GM12878 (cell line): ENCODE data around the gene CXCR6. TPM values are rescaled to one million over a fixed set of nuclear protein-coding genes. Genes with fewer than 3 reads are reported as not detected.

Experiments
- BACH1 ChIP-seq: fragments of 450-650 bp; IDR thresholded peaks from 2 replicates; pipeline ENCODE4 v1.6.1; 2017; ENCODE audit warnings: mild to moderate bottlenecking, borderline replicate concordance
- CBFB ChIP-seq: IDR thresholded peaks from 2 replicates; pipeline ENCODE4 v1.6.1; 2016; ENCODE audit warnings: antibody characterized with exemption, low read depth
- CBX3 ChIP-seq: fragments of 200-600 bp; sonication (generic); IDR thresholded peaks from 2 replicates; pipeline ENCODE4 v1.6.1; 2016; ENCODE audit warnings: low read depth, borderline replicate concordance
- CEBPB ChIP-seq, 2 experiments: fragments of 150-350 bp in 1 of 2; IDR thresholded peaks; 2 replicates each; pipeline ENCODE4 v1.6.1; 2012 to 2014; ENCODE audit warnings: low read depth in 2 of 2, low read length in 2 of 2, borderline replicate concordance in 1 of 2, inconsistent platforms in 1 of 2
- CREB1 ChIP-seq: IDR thresholded peaks from 2 replicates; pipeline ENCODE4 v1.6.1; 2012; ENCODE audit warnings: low read depth, mild to moderate bottlenecking, inconsistent platforms
- CREM ChIP-seq: IDR thresholded peaks from 2 replicates; pipeline ENCODE4 v1.6.1; 2014; ENCODE audit warnings: antibody characterized with exemption, low read depth
- ESRRA ChIP-seq: IDR thresholded peaks from 2 replicates; pipeline ENCODE4 v1.6.1; 2012; ENCODE audit warnings: mild to moderate bottlenecking, low read length, improper control_type of control experiment
- RCOR1 ChIP-seq: conservative IDR thresholded peaks from 2 replicates; pipeline ENCODE4 v1.6.1; 2012; ENCODE audit warnings: low read depth, low read length, improper control_type of control experiment
- SREBF2 ChIP-seq: IDR thresholded peaks from 2 replicates; pipeline ENCODE4 v1.6.1; 2012; ENCODE audit warnings: mild to moderate bottlenecking, low read length
- ZNF217 ChIP-seq: fragments of 450-650 bp; IDR thresholded peaks from 2 replicates; pipeline ENCODE4 v1.6.1; 2017; ENCODE audit warnings: antibody characterized with exemption, mild to moderate bottlenecking
- polyA plus RNA-seq, 11 experiments: library from polyadenylated mRNA; depleted of rRNA in 4 of 11; unstranded in 6 of 11; stranded (reverse) in 5 of 11; fragments of >200 nt; fragmentation: Nextera tagmentation in 4 of 11; fragmentation: Illumina TruSeq in 1 of 11; extraction: Ambion mirVana in 4 of 11; extraction: Trizol in 1 of 11; gene quantifications; 1 replicate in 1 of 11; 2 replicates in 10 of 11; pipeline versions ENCODE4 v1.2.1 to v1.2.3, GENCODE V29; 2011 to 2016; ENCODE audit warnings: inconsistent platforms in 2 of 11, missing spikeins in 2 of 11, low read depth in 1 of 11
- total RNA-seq, 4 experiments: library from RNA; depleted of rRNA in 3 of 4; stranded (reverse); fragments of >200 nt in 3 of 4; fragmentation: Illumina TruSeq in 1 of 4; extraction: Trizol in 1 of 4; gene quantifications; 2 replicates each; pipeline versions ENCODE4 v1.2.1 to v1.2.3, GENCODE V29; 2013 to 2021
- TF ChIP-seq, protein P1 (sequence below): fragments of 450-650 bp; formaldehyde crosslinking; IDR thresholded peaks from 2 replicates; pipeline ENCODE4 v1.4.0; 2020; ENCODE audit warnings: mild to moderate bottlenecking, moderate library complexity
- TF ChIP-seq, protein P2 (sequence below): IDR thresholded peaks from 2 replicates; pipeline ENCODE4 v1.6.1; 2011; ENCODE audit warnings: low read depth, mild to moderate bottlenecking, low read length, moderate library complexity, borderline replicate concordance; ENCODE audit errors: extremely low read depth
- TF ChIP-seq, protein P3 (sequence below): IDR thresholded peaks from 2 replicates; pipeline ENCODE4 v1.6.1; 2011; ENCODE audit warnings: borderline replicate concordance, low read depth, mild to moderate bottlenecking, moderate library complexity, low read length; ENCODE audit not compliant: insufficient read depth, poor library complexity, severe bottlenecking
- TF ChIP-seq, protein P4 (sequence below): IDR thresholded peaks from 2 replicates; pipeline ENCODE4 v1.6.1; 2012; ENCODE audit warnings: low read depth, low read length, improper control_type of control experiment
- TF ChIP-seq, protein P5 (sequence below): IDR thresholded peaks from 2 replicates; pipeline ENCODE4 v1.6.1; 2012; ENCODE audit warnings: mild to moderate bottlenecking, low read depth, low read length
- TF ChIP-seq, protein P6 (sequence below): fragments of 450-650 bp; IDR thresholded peaks from 2 replicates; pipeline ENCODE4 v1.6.1; 2017; ENCODE audit warnings: mild to moderate bottlenecking, low read depth, inconsistent platforms; ENCODE audit not compliant: poor library complexity, severe bottlenecking

Gene CXCR6
- total and polyA plus RNA-seq, 10 of the 15 experiments (the other 5 are each of a cell fraction or from before 2014, with no cell fraction given) = 0.04 to 0.20 (median 0.12) TPM; not detected in 5

DNA sequence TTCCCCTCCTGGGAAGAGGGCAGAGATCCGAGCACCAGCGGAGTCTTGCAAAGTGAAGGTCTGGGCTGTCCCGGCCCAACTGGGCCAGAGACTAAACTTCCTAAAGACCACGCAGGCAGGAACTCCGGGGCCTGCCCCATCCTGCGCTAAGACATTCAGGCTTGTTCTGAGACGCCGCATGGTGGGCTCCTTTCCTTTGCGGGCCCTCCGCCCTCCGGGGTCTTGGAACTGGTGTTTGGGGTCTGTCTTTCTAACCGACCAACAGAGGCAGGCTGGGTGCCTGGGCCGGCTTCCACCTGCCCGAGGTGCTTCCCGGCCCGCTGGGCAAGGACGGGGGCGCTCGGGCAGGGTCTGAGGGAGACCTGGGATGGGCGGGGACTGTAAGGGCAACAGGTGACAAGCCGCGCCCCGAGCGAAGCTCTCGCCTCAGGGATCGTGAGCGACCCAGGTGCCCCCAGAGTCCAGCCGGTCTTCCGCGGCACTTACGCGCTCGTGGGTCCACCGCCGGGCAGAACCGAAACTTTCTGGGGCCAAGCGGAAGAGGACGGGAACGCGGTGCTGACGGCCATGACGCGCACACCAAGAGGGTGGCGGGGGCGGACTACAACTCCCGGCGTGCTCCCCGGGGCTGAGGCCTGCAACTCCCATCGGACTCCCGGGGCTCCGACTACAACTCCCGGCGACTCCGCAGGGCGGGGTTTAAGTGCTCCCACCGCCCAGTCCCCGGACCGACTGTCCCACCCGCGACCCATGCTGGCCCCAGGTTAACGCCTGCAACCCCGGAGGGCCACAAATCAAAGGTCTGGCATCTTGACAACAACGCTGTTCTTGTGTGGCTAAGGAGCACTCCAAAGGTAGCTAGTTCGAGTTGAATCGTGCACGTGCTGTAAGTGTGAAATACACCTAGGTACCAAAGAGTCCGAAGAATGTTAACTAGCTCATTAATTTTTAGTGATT lies 52.2 kb downstream of the CXCR6 start, which contains the start of gene FYCO1 (continued):
- TF ChIP-seq, protein P1, sequence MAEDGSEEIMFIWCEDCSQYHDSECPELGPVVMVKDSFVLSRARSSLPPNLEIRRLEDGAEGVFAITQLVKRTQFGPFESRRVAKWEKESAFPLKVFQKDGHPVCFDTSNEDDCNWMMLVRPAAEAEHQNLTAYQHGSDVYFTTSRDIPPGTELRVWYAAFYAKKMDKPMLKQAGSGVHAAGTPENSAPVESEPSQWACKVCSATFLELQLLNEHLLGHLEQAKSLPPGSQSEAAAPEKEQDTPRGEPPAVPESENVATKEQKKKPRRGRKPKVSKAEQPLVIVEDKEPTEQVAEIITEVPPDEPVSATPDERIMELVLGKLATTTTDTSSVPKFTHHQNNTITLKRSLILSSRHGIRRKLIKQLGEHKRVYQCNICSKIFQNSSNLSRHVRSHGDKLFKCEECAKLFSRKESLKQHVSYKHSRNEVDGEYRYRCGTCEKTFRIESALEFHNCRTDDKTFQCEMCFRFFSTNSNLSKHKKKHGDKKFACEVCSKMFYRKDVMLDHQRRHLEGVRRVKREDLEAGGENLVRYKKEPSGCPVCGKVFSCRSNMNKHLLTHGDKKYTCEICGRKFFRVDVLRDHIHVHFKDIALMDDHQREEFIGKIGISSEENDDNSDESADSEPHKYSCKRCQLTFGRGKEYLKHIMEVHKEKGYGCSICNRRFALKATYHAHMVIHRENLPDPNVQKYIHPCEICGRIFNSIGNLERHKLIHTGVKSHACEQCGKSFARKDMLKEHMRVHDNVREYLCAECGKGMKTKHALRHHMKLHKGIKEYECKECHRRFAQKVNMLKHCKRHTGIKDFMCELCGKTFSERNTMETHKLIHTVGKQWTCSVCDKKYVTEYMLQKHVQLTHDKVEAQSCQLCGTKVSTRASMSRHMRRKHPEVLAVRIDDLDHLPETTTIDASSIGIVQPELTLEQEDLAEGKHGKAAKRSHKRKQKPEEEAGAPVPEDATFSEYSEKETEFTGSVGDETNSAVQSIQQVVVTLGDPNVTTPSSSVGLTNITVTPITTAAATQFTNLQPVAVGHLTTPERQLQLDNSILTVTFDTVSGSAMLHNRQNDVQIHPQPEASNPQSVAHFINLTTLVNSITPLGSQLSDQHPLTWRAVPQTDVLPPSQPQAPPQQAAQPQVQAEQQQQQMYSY (CRISPR knock-in tag) = no peak
- TF ChIP-seq ZNF217 (no peak; the same call in 1 of the 2 replicates), RCOR1 (no peak), CBX3 (no peak), ESRRA (no peak), CBFB (peak; percentile 27; the same call in 1 of the 2 replicates), CREB1 (peak; percentile 90), SREBF2 (no peak), BACH1 (peak; percentile 53; the same call in 1 of the 2 replicates), CREM (peak; percentile 91), CEBPB (IDR thresholded peaks at IDR 0.05; ENCODE audit: borderline replicate concordance in 1 of 2, low read depth in 2 of 2, low read length in 2 of 2) (no peak)
- TF ChIP-seq, protein P2, sequence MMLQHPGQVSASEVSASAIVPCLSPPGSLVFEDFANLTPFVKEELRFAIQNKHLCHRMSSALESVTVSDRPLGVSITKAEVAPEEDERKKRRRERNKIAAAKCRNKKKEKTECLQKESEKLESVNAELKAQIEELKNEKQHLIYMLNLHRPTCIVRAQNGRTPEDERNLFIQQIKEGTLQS = no peak
- TF ChIP-seq, protein P3, sequence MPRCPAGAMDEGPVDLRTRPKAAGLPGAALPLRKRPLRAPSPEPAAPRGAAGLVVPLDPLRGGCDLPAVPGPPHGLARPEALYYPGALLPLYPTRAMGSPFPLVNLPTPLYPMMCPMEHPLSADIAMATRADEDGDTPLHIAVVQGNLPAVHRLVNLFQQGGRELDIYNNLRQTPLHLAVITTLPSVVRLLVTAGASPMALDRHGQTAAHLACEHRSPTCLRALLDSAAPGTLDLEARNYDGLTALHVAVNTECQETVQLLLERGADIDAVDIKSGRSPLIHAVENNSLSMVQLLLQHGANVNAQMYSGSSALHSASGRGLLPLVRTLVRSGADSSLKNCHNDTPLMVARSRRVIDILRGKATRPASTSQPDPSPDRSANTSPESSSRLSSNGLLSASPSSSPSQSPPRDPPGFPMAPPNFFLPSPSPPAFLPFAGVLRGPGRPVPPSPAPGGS = no peak
- TF ChIP-seq, protein P4, sequence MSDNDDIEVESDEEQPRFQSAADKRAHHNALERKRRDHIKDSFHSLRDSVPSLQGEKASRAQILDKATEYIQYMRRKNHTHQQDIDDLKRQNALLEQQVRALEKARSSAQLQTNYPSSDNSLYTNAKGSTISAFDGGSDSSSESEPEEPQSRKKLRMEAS = 0 out of 2 replicates have a peak, but pooled peaks have one; percentile 9
- TF ChIP-seq, protein P5, sequence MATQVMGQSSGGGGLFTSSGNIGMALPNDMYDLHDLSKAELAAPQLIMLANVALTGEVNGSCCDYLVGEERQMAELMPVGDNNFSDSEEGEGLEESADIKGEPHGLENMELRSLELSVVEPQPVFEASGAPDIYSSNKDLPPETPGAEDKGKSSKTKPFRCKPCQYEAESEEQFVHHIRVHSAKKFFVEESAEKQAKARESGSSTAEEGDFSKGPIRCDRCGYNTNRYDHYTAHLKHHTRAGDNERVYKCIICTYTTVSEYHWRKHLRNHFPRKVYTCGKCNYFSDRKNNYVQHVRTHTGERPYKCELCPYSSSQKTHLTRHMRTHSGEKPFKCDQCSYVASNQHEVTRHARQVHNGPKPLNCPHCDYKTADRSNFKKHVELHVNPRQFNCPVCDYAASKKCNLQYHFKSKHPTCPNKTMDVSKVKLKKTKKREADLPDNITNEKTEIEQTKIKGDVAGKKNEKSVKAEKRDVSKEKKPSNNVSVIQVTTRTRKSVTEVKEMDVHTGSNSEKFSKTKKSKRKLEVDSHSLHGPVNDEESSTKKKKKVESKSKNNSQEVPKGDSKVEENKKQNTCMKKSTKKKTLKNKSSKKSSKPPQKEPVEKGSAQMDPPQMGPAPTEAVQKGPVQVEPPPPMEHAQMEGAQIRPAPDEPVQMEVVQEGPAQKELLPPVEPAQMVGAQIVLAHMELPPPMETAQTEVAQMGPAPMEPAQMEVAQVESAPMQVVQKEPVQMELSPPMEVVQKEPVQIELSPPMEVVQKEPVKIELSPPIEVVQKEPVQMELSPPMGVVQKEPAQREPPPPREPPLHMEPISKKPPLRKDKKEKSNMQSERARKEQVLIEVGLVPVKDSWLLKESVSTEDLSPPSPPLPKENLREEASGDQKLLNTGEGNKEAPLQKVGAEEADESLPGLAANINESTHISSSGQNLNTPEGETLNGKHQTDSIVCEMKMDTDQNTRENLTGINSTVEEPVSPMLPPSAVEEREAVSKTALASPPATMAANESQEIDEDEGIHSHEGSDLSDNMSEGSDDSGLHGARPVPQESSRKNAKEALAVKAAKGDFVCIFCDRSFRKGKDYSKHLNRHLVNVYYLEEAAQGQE = no peak
- TF ChIP-seq, protein P6, sequence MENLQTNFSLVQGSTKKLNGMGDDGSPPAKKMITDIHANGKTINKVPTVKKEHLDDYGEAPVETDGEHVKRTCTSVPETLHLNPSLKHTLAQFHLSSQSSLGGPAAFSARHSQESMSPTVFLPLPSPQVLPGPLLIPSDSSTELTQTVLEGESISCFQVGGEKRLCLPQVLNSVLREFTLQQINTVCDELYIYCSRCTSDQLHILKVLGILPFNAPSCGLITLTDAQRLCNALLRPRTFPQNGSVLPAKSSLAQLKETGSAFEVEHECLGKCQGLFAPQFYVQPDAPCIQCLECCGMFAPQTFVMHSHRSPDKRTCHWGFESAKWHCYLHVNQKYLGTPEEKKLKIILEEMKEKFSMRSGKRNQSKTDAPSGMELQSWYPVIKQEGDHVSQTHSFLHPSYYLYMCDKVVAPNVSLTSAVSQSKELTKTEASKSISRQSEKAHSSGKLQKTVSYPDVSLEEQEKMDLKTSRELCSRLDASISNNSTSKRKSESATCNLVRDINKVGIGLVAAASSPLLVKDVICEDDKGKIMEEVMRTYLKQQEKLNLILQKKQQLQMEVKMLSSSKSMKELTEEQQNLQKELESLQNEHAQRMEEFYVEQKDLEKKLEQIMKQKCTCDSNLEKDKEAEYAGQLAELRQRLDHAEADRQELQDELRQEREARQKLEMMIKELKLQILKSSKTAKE = no peak
